NCI-H82 treated with DMSO at 0.1 percent for 48 hours (cell line): Measurements from ENCODE around the gene TCAF1.
"Not testable (repeated sequence)": the region's sequence is repeated elsewhere in the genome, so short reads cannot be mapped to it uniquely, and the experiment has no call there.

Experiments used
- DNase-seq: peaks from one replicate; lab custom pipeline; 2025; ENCODE audit not compliant: unreplicated experiment; lab: John Stamatoyannopoulos, UW

The TCAF1 gene

DNA sequence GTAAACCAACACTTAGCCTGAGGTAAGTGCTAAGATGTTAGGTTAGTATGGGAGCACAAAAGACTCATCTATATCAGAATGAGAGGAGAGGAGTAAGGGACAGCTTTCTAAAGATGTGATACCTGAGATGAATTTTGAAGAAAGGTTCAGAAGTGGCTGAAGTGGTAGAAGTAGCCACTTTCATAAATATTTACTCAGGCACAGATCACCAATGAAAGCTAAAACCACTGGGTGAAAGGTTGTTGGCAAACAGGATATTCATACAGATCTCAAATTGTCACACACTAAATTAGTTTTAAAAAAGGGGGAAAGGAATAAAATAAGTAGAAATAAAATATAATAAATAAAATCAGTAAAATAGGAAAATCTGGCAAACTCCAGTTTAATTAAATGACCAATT lies 30.4 kb downstream of the TCAF1 start:
- not testable (repeated sequence) for DNase-seq

- not testable (repeated sequence) for DNase-seq
Measured at GRCh38 chr7:143857994-143858393, 44.0 kb downstream of the TCAF1 start.

DNA sequence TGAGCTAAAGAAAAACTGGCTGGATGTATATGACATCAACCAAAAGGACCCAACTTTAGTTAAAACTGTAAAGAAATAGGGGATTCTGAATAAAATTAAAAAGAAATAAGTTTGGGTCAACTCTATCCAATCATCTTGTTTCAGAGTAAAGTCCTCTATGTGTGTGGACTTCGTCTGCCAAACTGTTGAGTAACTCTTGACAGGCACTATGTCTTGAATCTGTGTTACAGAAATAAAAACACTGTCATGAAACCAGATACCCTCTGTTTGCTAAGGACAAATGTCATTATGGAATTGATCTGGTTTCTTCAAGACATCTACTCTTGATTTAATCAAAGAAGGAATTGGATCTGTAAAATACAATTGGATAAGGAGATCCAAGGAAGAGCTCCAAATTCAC lies 46.5 kb downstream of the TCAF1 start:
- not testable (repeated sequence) for DNase-seq

- DNase-seq = no peak
Measured at GRCh38 chr7:143850682-143851081, 51.3 kb downstream of the TCAF1 start.

- DNase-seq = no peak
Measured at GRCh38 chr7:143849785-143850479, 52.0 kb downstream of the TCAF1 start.

DNA sequence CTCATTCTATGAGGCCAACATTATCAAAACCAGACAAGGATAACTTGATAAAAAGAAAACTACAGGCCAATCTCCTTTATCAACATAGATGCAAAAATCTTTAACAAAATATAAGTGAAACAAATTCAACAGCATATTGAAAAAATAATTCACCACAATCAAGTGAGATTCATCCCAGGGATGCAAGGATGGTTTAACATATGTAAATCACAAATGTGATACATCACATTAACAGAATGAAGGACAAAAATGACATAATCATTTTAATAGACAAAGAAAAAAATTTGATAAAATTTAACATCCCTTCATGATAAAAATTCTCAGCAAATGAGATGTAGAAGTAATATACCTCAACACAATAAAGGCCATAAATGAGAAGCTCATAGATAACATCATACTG lies 53.8 kb downstream of the TCAF1 start:
- no peak for DNase-seq

DNA sequence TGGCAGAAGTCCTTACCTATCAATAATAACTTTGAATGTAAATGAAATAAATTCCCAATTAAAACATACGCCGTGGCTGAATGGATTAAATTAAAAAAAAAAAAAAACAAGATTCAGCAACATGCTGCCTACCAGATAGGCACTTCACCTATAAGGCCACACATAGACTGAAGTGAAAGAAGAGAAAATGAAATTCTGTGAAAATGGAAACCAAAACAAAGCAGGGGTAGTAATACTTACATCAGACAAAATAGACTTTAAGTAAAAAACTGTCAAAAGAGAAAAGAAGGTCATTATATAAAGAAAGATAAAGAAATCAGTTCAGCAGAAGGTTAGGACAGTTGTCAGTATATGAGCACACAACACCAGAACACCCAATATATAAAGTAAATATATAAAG lies 55.3 kb downstream of the TCAF1 start:
- no peak for DNase-seq

- DNase-seq = not testable (repeated sequence)
Measured at GRCh38 chr7:143841696-143842095, 60.3 kb downstream of the TCAF1 start.

DNA sequence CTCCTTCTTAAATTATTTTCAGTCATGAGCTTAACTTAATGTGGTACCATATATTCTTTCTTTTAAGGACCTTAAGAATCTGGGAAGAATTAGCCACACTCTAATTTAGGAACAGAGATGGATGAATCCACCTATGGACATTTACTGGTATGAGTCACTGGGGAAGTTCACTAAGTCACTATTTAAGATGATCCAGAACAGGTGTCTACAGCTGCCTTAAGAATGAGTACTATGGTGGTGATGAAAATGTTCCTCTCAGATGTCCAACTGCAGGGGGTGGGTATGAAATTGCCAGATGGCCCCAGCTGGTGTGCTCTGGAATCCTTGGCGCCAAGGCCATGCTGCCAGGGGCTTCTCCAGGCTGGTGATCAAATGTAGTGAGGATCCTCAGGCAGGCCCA lies 61.9 kb downstream of the TCAF1 start:
- DNase-seq = not testable (repeated sequence)

GRCh38 chr7:143837223-143837622 lies 64.8 kb downstream of the TCAF1 start:
- DNase-seq = not testable (repeated sequence)

GRCh38 chr7:143836622-143837021 lies 65.4 kb downstream of the TCAF1 start:
- DNase-seq = peak; percentile 24

GRCh38 chr7:143836088-143836487 lies 65.9 kb downstream of the TCAF1 start:
- DNase-seq = not testable (repeated sequence)

GRCh38 chr7:143826578-143826977 lies 75.4 kb downstream of the TCAF1 start:
- not testable (repeated sequence) for DNase-seq

GRCh38 chr7:143824295-143825135 lies 77.5 kb downstream of the TCAF1 start:
- DNase-seq = not testable (repeated sequence)

GRCh38 chr7:143823634-143824294 lies 78.2 kb downstream of the TCAF1 start:
- DNase-seq = not testable (repeated sequence)

DNA sequence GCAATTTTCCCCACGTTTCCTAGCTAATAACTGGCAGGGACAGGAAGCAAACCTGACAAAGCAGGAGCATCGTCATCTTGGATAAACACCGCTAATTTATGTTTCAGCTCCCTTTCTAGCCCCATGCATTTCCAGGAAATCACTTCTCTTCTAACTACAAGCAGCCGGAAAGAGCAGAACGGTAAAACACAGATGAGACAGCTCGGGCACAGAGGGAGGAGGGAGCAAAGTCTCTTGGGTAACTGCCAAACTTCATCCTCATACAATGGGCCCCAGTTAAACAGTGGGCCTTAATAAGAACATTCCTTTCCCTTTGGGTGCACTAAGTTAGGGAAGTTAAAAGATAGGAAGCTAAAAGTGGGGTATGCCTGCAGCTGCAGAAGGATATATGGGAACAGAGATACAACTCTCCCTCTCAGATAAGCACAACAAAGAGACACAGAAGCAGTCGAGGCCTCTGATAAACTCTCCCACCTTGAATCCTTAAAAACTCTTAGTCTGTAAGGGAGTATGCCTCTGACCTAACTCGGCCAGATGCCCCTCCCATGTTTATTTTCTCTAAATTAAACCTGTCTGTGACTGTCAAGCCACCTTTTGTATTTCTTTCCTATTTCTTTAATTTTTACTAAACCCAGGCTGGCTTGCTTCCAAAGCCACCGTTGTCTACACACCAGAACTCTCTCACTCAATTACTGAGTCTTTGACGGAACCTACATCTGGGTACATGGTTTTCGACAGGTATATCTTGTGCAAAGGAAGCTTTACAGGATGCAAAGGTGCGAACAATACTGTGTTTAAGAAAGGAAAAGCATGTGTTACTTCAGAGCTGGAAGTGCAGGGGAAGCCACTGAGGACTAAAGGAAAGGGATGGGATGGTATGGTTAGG lies 80.3 kb downstream of the TCAF1 start:
- DNase-seq = not testable (repeated sequence)

- not testable (repeated sequence) for DNase-seq
Measured at GRCh38 chr7:143817873-143818272, 84.1 kb downstream of the TCAF1 start.

DNA sequence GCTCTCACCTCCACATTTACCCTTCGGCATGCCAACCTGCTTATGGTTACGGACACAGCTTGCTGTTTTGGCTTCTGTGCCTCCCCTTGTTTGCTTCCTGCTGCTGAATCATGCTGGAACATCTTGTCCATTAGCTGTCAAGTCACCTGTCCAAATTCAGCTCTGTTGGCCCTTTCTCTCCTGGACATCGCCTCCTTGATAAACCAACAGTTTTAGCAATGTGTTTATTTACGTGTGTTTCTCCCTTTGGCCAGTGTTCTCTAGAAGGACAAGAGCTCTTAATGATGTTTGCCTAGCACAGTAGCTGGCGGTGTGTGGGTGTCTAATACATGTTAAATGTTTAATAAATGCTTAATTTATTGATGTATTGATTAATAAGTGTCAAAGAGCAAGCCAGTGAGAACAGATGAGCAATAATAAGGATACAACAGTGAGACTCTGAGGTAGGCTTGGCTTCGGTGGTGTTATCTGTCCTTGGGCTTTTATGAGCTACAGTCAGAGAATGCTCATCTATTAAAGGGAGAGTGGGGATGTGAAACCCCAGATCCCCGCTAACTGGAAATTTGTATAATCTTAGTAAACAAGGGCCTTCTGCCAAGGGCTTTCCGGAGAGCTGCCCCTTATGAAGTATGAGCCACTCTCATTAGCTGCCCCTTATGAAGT lies 85.4 kb downstream of the TCAF1 start:
- DNase-seq = not testable (repeated sequence)

GRCh38 chr7:143810639-143811038 lies 91.3 kb downstream of the TCAF1 start:
- DNase-seq = not testable (repeated sequence)

- DNase-seq = not testable (repeated sequence)
Measured at GRCh38 chr7:143806664-143807071, 95.3 kb downstream of the TCAF1 start.
